K562 (cell line): ENCODE data around the gene GEMIN4. TPM values are rescaled to one million over a fixed set of nuclear protein-coding genes. Genes with fewer than 3 reads are reported as not detected.
A peak's percentile ranks its signal among the peaks of the same experiment; 100 is the strongest.

Experiments
- ATAC-seq: fragments of 200-7000 bp; cut with Tn5 transposase; 3 replicates; pipeline ENCODE4 v1.9.1; 2020; ENCODE audit warnings: moderate library complexity
- BruUV-seq: library from RNA; stranded (reverse); fragments of 400-500 nt; replicated peaks from 2 replicates; lab custom pipeline; 2021; lab: Mats Ljungman, UMichigan
- CTCF ChIA-PET: fragments of 300-600 bp; formaldehyde crosslinking; extraction: SDS; loops from one replicate; lab custom pipeline; 2021; ENCODE audit warnings: low intra/inter-chr PET ratio; lab: Yijun Ruan, JAX
- POLR2A ChIA-PET: fragments of 300-600, 350-650 bp; sonication (Branson Sonifier 250); formaldehyde crosslinking; extraction: SDS; loops from one replicate; lab custom pipeline; 2021; ENCODE audit warnings: antibody characterized with exemption, inconsistent platforms; lab: Yijun Ruan, JAX
- DNase-seq, 4 experiments: peaks; one replicate each; pipeline versions ENCODE4 v3.0.0 to v3.0.0-alpha.2; 2011 to 2018; ENCODE audit warnings: low spot score in 3 of 4, mixed read lengths in 3 of 4; ENCODE audit errors: extremely low read depth in 1 of 4
- FAIRE-seq: peaks from 2 replicates; lab custom pipeline; 2011; peaks lifted over from hg19 to GRCh38; lab: Jason Lieb, UNC
- H2AFZ ChIP-seq: 2 replicates; pipeline ENCODE4 v1.6.0; 2011; ENCODE audit warnings: low read depth, low read length, control low read depth, inconsistent platforms
- H3K27ac ChIP-seq: fragments of 200-600 bp; 3 replicates; pipeline ENCODE4 v1.8.0; 2011; ENCODE audit warnings: low read depth, mild to moderate bottlenecking, control low read depth, inconsistent platforms, low read length, moderate library complexity, mixed read lengths; ENCODE audit errors: extremely low read depth
- H3K27me3 ChIP-seq, 2 experiments: fragments of 300-600 bp in 1 of 2; 2 replicates in 1 of 2; 3 replicates in 1 of 2; pipeline versions ENCODE4 v1.6.0 to v1.8.0; 2011; ENCODE audit warnings: inconsistent platforms in 2 of 2, low read length in 2 of 2, mild to moderate bottlenecking in 1 of 2, mixed read lengths in 1 of 2, moderate library complexity in 1 of 2; ENCODE audit not compliant: control insufficient read depth in 2 of 2, insufficient read depth in 2 of 2
- H3K36me3 ChIP-seq: fragments of 300-600 bp; 3 replicates; pipeline ENCODE4 v1.8.0; 2011; ENCODE audit warnings: mild to moderate bottlenecking, low read length, inconsistent platforms; ENCODE audit not compliant: control insufficient read depth, insufficient read depth
- H3K4me1 ChIP-seq, 2 experiments: fragments of 200-600 bp in 1 of 2; replicated peaks in 1 of 2; 2 replicates in 1 of 2; 3 replicates in 1 of 2; pipeline versions ENCODE4 v1.5.1 to v1.8.0; 2011; ENCODE audit warnings: inconsistent platforms in 2 of 2, low read length in 2 of 2, mild to moderate bottlenecking in 1 of 2, mixed read lengths in 1 of 2, moderate library complexity in 1 of 2; ENCODE audit not compliant: control insufficient read depth in 2 of 2, insufficient read depth in 2 of 2
- H3K4me2 ChIP-seq: 2 replicates; pipeline ENCODE4 v1.6.1; 2011; ENCODE audit warnings: low read length, control low read depth, inconsistent platforms, mixed read lengths; ENCODE audit not compliant: insufficient read depth
- H3K4me3 ChIP-seq: fragments of 200-600 bp; sonication (generic), shearing (Covaris generic); 2 replicates; pipeline ENCODE4 v1.5.1; 2016; ENCODE audit warnings: control low read depth, inconsistent platforms
- H3K79me2 ChIP-seq: fragments of 200-600 bp; 3 replicates; pipeline ENCODE4 v1.8.0; 2011; ENCODE audit warnings: low read length, inconsistent platforms; ENCODE audit not compliant: control insufficient read depth, insufficient read depth
- H3K9ac ChIP-seq, 2 experiments: 2 replicates each; pipeline versions ENCODE4 v1.6.0 to v1.6.1; 2011; ENCODE audit warnings: low read depth in 2 of 2, low read length in 2 of 2, control low read depth in 1 of 2, inconsistent platforms in 1 of 2, mild to moderate bottlenecking in 1 of 2, mixed read lengths in 1 of 2; ENCODE audit not compliant: insufficient read depth in 1 of 2
- H3K9me1 ChIP-seq: one replicate; pipeline ENCODE4 v1.6.0; 2011; ENCODE audit warnings: inconsistent platforms, mild to moderate bottlenecking, low read length, moderate library complexity; ENCODE audit not compliant: control insufficient read depth, insufficient read depth
- H3K9me3 ChIP-seq: replicated peaks from 2 replicates; pipeline ENCODE4 v1.5.1; 2011; ENCODE audit warnings: low read depth, low read length, inconsistent platforms; ENCODE audit not compliant: control insufficient read depth, insufficient read depth
- H4K20me1 ChIP-seq: replicated peaks from 2 replicates; pipeline ENCODE4 v1.6.1; 2011; ENCODE audit warnings: low read length, inconsistent platforms, mixed read lengths; ENCODE audit not compliant: control insufficient read depth, insufficient read depth
- POLR2AphosphoS2 ChIP-seq: IDR thresholded peaks from 2 replicates; pipeline ENCODE4 v1.6.1; 2012; ENCODE audit warnings: low read length, improper control_type of control experiment
- POLR2G ChIP-seq: fragments of 200-400 bp; formaldehyde crosslinking; IDR thresholded peaks from 2 replicates; pipeline ENCODE4 v1.6.1; 2017; ENCODE audit warnings: low read depth, mild to moderate bottlenecking, antibody characterized with exemption, low read length, moderate library complexity
- RBFOX2 ChIP-seq: fragments of 200-400 bp; formaldehyde crosslinking; IDR thresholded peaks from 2 replicates; pipeline ENCODE4 v1.6.1; 2017; ENCODE audit warnings: low read depth, mild to moderate bottlenecking, low read length, moderate library complexity
- SP2 ChIP-seq: IDR thresholded peaks from 2 replicates; pipeline ENCODE4 v1.6.1; 2011; ENCODE audit warnings: mild to moderate bottlenecking, low read depth, low read length, moderate library complexity; ENCODE audit not compliant: poor library complexity, severe bottlenecking; ENCODE audit errors: extremely low read depth
- STAT6 ChIP-seq: sonication (generic); formaldehyde crosslinking; IDR thresholded peaks from 2 replicates; pipeline ENCODE4 v1.8.1; 2023; ENCODE audit warnings: mild to moderate bottlenecking, missing genetic modification reagents
- ZC3H4 ChIP-seq: sonication (generic); formaldehyde crosslinking; IDR thresholded peaks from 2 replicates; pipeline ENCODE4 v1.9.0; 2021; ENCODE audit warnings: missing genetic modification reagents, borderline replicate concordance
- ZKSCAN3 ChIP-seq: fragments of 250-450 bp; sonication (Bioruptor Pico); IDR thresholded peaks from 2 replicates; pipeline ENCODE4 v1.4.0; 2020
- WGBS: fragments of 100-300 bp; shearing (Covaris generic); methylation state at CpG from one replicate; pipeline ENCODE4 v1.1.6; 2016; ENCODE audit warnings: low coverage, mixed read lengths; ENCODE audit not compliant: insufficient coverage; ENCODE audit errors: missing lambda C conversion rate; 5-methylcytosine and 5-hydroxymethylcytosine counted together
- in situ Hi-C: fragments of 300-500 bp; cut with MboI; formaldehyde crosslinking; loops from 4 replicates; pipeline ENCODE4 v1.15.0; 2018; ENCODE audit warnings: inconsistent platforms, mixed read lengths
- intact Hi-C: fragments of 100-400 bp; cut with micrococcal nuclease; formaldehyde crosslinking; loops from 2 replicates; pipeline ENCODE4 v1.14.2; 2022
- polyA plus RNA-seq, 8 experiments: library from polyadenylated mRNA; depleted of rRNA in 4 of 8; stranded (reverse) in 5 of 8; unstranded in 3 of 8; fragments of >200 nt; fragmentation: Nextera tagmentation in 2 of 8; fragmentation: Illumina TruSeq in 1 of 8; extraction: Ambion mirVana in 2 of 8; extraction: Trizol in 1 of 8; gene quantifications; 2 replicates each; pipeline versions ENCODE4 v1.2.1 to v1.2.3, GENCODE V29; 2011 to 2014; ENCODE audit warnings: inconsistent platforms in 1 of 8, missing spikeins in 1 of 8
- total RNA-seq, 7 experiments: library from RNA; depleted of rRNA in 6 of 7; stranded (reverse); fragments of >200 nt in 6 of 7; fragmentation: Illumina TruSeq in 2 of 7; extraction: Trizol in 2 of 7; gene quantifications; 2 replicates each; pipeline versions ENCODE4 v1.2.1 to v1.2.3, GENCODE V29; 2011 to 2021; ENCODE audit warnings: low replicate concordance in 1 of 7

Gene GEMIN4
- total and polyA plus RNA-seq, 9 of the 15 experiments (the other 6 are each of a cell fraction or from before 2014, with no cell fraction given), result 1.8 to 42.5 (median 10.8) TPM

GRCh38 chr17:746783-747629 lies 5.1 kb downstream of the GEMIN4 start:
- peaks cover 4% of the 10 kb centered on the region in 2 experiments; a peak in 2 of 5 replicates for H3K4me1 ChIP-seq
- no peaks in the 10 kb centered on the region for H3K27me3 ChIP-seq
- intact Hi-C loops (no loop called here), in situ Hi-C loops (no loop called here)
- peaks cover 77% of the 10 kb centered on the region for H3K36me3 ChIP-seq
- POLR2A ChIA-PET, result interaction anchor here (0.6 to 1.0 kb wide), 3 partner anchors 12 to 1519 kb away, joined by 3 to 5 read pairs (median 4); partner anchors contain the start of gene VPS53
- DNase-seq, result no peak
- CTCF ChIA-PET, result no interaction called here
- no peak for FAIRE-seq
- TF ChIP-seq STAT6 (CRISPR knock-in tag) (no peak), POLR2G (0 out of 2 replicates have a peak, but pooled peaks have one; percentile 26), ZC3H4 (CRISPR knock-in tag) (no peak), ZKSCAN3 (no peak), RBFOX2 (peak; percentile 40; the same call in 1 of the 2 replicates), SP2 (no peak), POLR2AphosphoS2 (no peak)
- no peaks in the 10 kb centered on the region for H3K9me3 ChIP-seq
- no peak overlapping the region for H3K27ac ChIP-seq
- no peak overlapping the region for H3K9ac ChIP-seq
- no peak for ATAC-seq
- peaks cover 23% of the 10 kb centered on the region for H4K20me1 ChIP-seq
- no peak overlapping the region for H2AFZ ChIP-seq
- 92% methylated on average over 12 of the region's 38 CpGs for WGBS
- no peak overlapping the region for H3K4me3 ChIP-seq
- no TSS peak for BruUV-seq
- H3K4me2 ChIP-seq, result no peak overlapping the region
- H3K9me1 ChIP-seq, result no peaks in the 10 kb centered on the region
- H3K79me2 ChIP-seq, result peaks cover 64% of the 10 kb centered on the region
